Activated CD8-positive, alpha-beta T cell treated with anti-CD3 and anti-CD28 coated beads for 36 hours (primary cell): ENCODE results near the gene CHST11. TPM values are rescaled to one million over a fixed set of nuclear protein-coding genes. Genes with fewer than 3 reads are reported as not detected.

Experiments
- ATAC-seq: fragments of 200-7000 bp; cut with Tn5 transposase; one replicate; pipeline ENCODE4 v1.10.0; 2021; ENCODE audit warnings: mild to moderate bottlenecking, moderate library complexity
- CTCF ChIA-PET: fragments of 350-600 bp; sonication (Branson Sonifier 250); formaldehyde crosslinking; loops from one replicate; lab custom pipeline; 2021; ENCODE audit warnings: antibody characterized with exemption; lab: Charles Lee
- POLR2A ChIA-PET: fragments of 350-600 bp; sonication (Branson Sonifier 250); formaldehyde crosslinking; loops from one replicate; lab custom pipeline; 2021; ENCODE audit warnings: antibody characterized with exemption; lab: Charles Lee
- DNase-seq: peaks from one replicate; pipeline ENCODE4 v3.0.0-alpha.2; 2020
- H3K27ac Mint-ChIP-seq: one replicate; pipeline ENCODE4 v1.8.0; 2021; ENCODE audit warnings: mild to moderate bottlenecking, mixed read lengths
- H3K27me3 Mint-ChIP-seq: one replicate; pipeline ENCODE4 v1.8.0; 2021; ENCODE audit warnings: mixed read lengths
- H3K36me3 Mint-ChIP-seq: one replicate; pipeline ENCODE4 v1.8.0; 2021; ENCODE audit warnings: low read depth, mixed read lengths
- H3K4me1 Mint-ChIP-seq: one replicate; pipeline ENCODE4 v1.8.0; 2021; ENCODE audit warnings: low read depth, mixed read lengths
- H3K4me3 Mint-ChIP-seq: one replicate; pipeline ENCODE4 v1.8.0; 2021; ENCODE audit warnings: mild to moderate bottlenecking, moderate library complexity, mixed read lengths
- H3K9me3 Mint-ChIP-seq: one replicate; pipeline ENCODE4 v1.8.0; 2021; ENCODE audit warnings: mixed read lengths
- CTCF ChIP-seq: fragments of 200-600 bp; IDR thresholded peaks from one replicate; pipeline ENCODE4 v1.8.0; 2022; ENCODE audit warnings: antibody characterized with exemption, mild to moderate bottlenecking
- intact Hi-C: fragments of 100-400 bp; cut with micrococcal nuclease; formaldehyde crosslinking; loops from one replicate; pipeline ENCODE4 v1.10.0; 2022
- total RNA-seq, 2 experiments: library from RNA; stranded (reverse); gene quantifications; one replicate each; pipeline ENCODE4 v1.2.3, GENCODE V29; 2021

The CHST11 gene
- total RNA-seq, 2 experiments from 2014 or later = 30.9 to 33.9 TPM

DNA sequence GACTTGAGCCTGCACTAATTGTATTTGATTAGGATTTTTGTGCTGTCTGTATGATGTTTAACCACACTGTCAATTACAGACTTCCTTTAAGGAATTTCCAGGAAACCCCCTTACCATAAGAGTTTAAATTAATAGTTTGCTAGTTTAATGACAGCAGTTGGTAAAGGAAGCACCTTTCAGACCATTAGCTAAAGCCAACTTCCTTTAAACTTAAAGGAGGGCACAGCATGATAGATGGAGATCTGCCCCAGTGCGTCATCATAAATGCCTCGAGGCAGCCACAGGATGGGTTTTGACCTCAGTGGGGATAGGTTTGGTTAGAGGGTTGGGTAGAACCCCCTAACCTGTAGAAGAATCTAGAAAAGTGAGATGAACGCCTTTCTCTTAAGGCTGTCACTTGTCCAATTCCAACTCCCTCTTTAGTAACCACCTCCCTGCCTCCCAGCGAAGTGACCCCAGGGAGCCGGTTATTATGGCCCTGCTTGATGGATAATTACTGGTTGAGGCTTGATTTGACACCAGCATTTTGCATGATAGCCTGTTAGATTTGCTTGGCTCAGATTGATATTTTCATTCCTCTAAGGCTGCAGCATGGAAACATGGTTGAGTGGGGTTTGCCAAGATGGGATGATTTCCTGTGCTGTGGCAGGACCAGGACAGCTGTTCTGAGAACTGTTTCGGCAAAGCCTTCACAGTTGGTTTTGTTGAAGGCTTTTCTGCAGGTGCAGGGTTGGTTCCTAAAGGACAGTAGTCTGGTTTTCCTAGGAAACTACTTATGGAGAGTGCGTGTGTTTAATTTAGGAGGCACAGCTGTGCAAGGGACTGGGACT is 62.7 kb downstream of the CHST11 start:
- intact Hi-C loops = no loop called here
- no peak for TF ChIP-seq CTCF
- Mint-ChIP-seq H3K27ac (peak overlapping the region; percentile 30), H3K36me3 (no peaks in the 10 kb centered on the region), H3K4me3 (no peak overlapping the region), H3K27me3 (no peaks in the 10 kb centered on the region), H3K9me3 (no peaks in the 10 kb centered on the region), H3K4me1 (peaks cover 61% of the 10 kb centered on the region)
- CTCF ChIA-PET = no interaction called here
- ATAC-seq = peak; percentile 88
- peak; percentile 75 for DNase-seq
- POLR2A ChIA-PET = interaction anchor here (0.8 to 1.1 kb wide), 3 partner anchors 10 to 16 kb away, joined by 3 to 5 read pairs (median 3); no protein-coding TSS in a partner anchor

GRCh38 chr12:104520242-104520900 is 63.6 kb downstream of the CHST11 start:
- H3K27me3 Mint-ChIP-seq = no peaks in the 10 kb centered on the region
- H3K4me1 Mint-ChIP-seq = peaks cover 65% of the 10 kb centered on the region
- H3K4me3 Mint-ChIP-seq = no peak overlapping the region
- ATAC-seq = no peak
- ChIA-PET POLR2A (interaction anchor here (0.8 to 1.1 kb wide), 2 partner anchors 9 to 17 kb away, joined by 3 to 5 read pairs; no protein-coding TSS in a partner anchor), CTCF (no interaction called here)
- intact Hi-C loops = no loop called here
- DNase-seq = no peak
- no peak for TF ChIP-seq CTCF
- H3K9me3 Mint-ChIP-seq = no peaks in the 10 kb centered on the region
- no peaks in the 10 kb centered on the region for H3K36me3 Mint-ChIP-seq
- no peak overlapping the region for H3K27ac Mint-ChIP-seq

DNA sequence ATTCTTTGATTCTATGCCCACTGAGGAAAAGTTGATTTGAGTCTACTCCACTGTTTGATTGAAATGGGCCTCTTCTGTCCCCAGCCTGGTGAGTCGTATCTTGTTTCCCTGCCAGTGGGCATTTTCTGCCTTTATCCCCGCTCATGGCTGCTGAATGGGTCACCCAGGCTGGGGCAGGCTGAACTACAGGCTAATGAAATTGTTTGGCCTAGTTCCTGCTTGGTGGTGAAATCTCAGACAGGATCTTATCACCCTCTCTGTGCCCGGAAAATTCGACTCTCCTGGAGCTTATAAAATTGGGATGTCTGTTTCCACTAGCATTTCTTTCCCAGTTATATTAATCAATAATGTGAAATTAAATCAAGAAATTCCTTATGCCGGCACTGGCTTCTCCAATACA is 65.0 kb downstream of the CHST11 start:
- DNase-seq (no peak), ATAC-seq (no peak)
- no peak overlapping the region for H3K27ac Mint-ChIP-seq
- TF ChIP-seq CTCF = no peak
- H3K36me3 Mint-ChIP-seq = no peaks in the 10 kb centered on the region
- ChIA-PET CTCF (interaction anchor here (1.5 kb wide), 1 partner anchor 63 kb away, joined by 4 read pairs; no protein-coding TSS in a partner anchor), POLR2A (no interaction called here)
- peaks cover 69% of the 10 kb centered on the region for H3K4me1 Mint-ChIP-seq
- no peaks in the 10 kb centered on the region for H3K9me3 Mint-ChIP-seq
- H3K4me3 Mint-ChIP-seq = no peak overlapping the region
- no peaks in the 10 kb centered on the region for H3K27me3 Mint-ChIP-seq
- intact Hi-C loops = no loop called here

- no peak for TF ChIP-seq CTCF
- H3K27ac Mint-ChIP-seq = no peak overlapping the region
- H3K27me3 Mint-ChIP-seq = no peaks in the 10 kb centered on the region
- POLR2A ChIA-PET = interaction anchor here (0.7 to 0.9 kb wide), 2 partner anchors 28 to 45 kb away, joined by 3 read pairs; no protein-coding TSS in a partner anchor
- peaks cover 76% of the 10 kb centered on the region for H3K4me1 Mint-ChIP-seq
- no peak for ATAC-seq
- DNase-seq = no peak
- intact Hi-C loops = no loop called here
- H3K36me3 Mint-ChIP-seq = peaks cover 5% of the 10 kb centered on the region
- CTCF ChIA-PET = interaction anchor here (1.4 to 1.5 kb wide), 2 partner anchors 64 to 141 kb away, joined by 3 to 4 read pairs; no protein-coding TSS in a partner anchor
- no peak overlapping the region for H3K4me3 Mint-ChIP-seq
- no peaks in the 10 kb centered on the region for H3K9me3 Mint-ChIP-seq
Measured at GRCh38 chr12:104522985-104523722, 66.4 kb downstream of the CHST11 start.
